SJCRH30 (cell line): ENCODE results near the gene PCK2. TPM values are rescaled to one million over a fixed set of nuclear protein-coding genes. Genes with fewer than 3 reads are reported as not detected.

ENCODE experiments used
- DNase-seq, 2 experiments: peaks; one replicate each; pipeline ENCODE4 v3.0.0-alpha.2; 2015 to 2020
- H3K27ac ChIP-seq: fragments of 250-450 bp; sonication (Bioruptor Pico); 2 replicates; pipeline ENCODE4 v1.5.1; 2020; ENCODE audit warnings: mild to moderate bottlenecking, moderate library complexity
- H3K27me3 ChIP-seq: fragments of 250-450 bp; sonication (Bioruptor Pico); 2 replicates; pipeline ENCODE4 v1.5.1; 2020; ENCODE audit warnings: mild to moderate bottlenecking, moderate library complexity
- H3K36me3 ChIP-seq: fragments of 250-450 bp; sonication (Bioruptor Pico); 2 replicates; pipeline ENCODE4 v1.5.1; 2020; ENCODE audit warnings: mild to moderate bottlenecking, moderate library complexity
- H3K4me1 ChIP-seq: fragments of 250-450 bp; sonication (Bioruptor Pico); 2 replicates; pipeline ENCODE4 v1.5.1; 2020; ENCODE audit warnings: mild to moderate bottlenecking, moderate library complexity
- H3K4me3 ChIP-seq: fragments of 250-450 bp; sonication (Bioruptor Pico); 2 replicates; pipeline ENCODE4 v1.5.1; 2020; ENCODE audit warnings: mild to moderate bottlenecking, moderate library complexity
- H3K9me3 ChIP-seq: fragments of 250-450 bp; sonication (Bioruptor Pico); replicated peaks from 2 replicates; pipeline ENCODE4 v1.5.1; 2020; ENCODE audit warnings: mild to moderate bottlenecking, moderate library complexity
- total RNA-seq: library from RNA; depleted of rRNA; stranded (reverse); fragments of >200 nt; shearing (Covaris generic); gene quantifications from 2 replicates; pipeline ENCODE4 v1.2.3, GENCODE V29; 2014

PCK2 gene
- total RNA-seq, 1 experiment from 2014 or later, result 16.2 TPM

DNA sequence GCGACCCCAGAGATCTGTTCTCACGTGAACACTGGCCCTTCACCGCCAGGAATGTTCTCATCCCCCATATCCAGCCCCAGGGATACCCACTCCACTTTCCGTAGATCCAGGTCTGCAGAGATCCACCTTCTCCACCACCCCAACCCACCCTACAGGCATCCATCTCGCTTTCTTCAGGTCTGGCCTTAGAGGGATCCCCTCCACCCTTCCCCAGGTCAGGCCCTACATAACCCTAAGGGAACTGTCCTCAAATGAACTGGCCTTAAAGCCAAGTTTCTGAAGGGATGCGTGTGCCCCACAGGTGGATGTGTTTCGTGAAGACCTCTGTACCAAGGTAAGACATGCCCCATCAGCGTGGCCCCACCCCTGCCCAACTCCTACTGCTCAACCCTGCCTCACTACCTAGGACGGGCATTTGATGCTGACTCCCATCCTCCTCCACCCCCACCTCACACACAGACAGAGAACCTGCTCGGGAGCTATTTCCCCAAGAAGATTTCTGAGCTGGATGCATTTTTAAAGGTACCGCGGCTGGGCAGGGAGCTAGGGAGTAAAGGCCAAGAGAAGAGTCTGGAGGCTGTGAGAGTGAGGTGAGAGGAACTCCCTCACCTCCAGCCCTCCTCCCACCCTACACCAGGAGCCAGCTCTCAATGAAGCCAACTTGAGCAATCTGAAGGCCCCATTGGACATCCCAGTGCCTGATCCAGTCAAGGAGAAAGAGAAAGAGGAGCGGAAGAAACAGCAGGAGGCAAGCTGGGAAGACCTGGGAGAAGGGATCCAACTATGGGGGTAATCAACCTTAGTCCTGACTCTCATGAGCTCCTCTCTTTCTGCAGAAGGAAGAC is 42.8 kb downstream of the PCK2 start:
- Histone ChIP-seq H3K4me3 (peak overlapping the region; percentile 83), H3K4me1 (peaks cover 19% of the 10 kb centered on the region; the same call in 1 of the 2 replicates), H3K27me3 (no peaks in the 10 kb centered on the region), H3K27ac (peak overlapping the region; percentile 52; the same call in 1 of the 2 replicates), H3K36me3 (peaks cover 37% of the 10 kb centered on the region), H3K9me3 (no peaks in the 10 kb centered on the region)
- DNase-seq, result peak in 1 of 2 experiments; percentile 38

DNA sequence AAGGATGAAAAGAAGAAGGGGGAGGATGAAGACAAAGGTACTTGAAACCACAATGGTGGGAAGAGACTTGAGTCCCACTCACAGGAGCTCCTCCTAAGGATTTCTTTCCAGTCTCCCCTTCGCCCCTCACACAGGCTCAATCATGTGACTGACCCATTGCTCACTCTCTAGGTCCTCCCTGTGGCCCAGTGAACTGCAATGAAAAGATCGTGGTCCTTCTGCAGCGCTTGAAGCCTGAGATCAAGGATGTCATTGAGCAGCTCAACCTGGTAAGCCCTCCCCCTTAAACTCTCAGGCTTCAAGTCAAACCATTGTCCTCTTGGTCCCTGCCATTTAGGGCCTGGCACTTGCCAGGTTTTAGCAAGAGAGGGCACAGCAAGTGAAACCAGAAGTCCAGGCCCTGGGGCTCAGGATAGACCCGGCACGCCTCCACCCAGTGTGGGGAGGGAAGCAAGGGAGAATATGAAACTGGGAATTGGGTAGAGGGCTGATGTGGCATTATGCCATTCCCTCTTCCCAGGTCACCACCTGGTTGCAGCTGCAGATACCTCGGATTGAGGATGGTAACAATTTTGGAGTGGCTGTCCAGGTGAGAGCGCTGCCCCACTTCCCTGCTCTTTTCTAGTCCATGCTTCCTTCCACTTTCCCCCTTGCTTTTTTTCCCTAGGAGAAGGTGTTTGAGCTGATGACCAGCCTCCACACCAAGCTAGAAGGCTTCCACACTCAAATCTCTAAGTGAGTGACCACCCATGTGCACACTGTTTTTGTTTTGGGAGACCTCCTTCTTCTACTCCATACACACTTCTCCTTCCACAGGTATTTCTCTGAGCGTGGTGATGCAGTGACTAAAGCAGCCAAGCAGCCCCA is 43.7 kb downstream of the PCK2 start:
- no peaks in the 10 kb centered on the region for H3K9me3 ChIP-seq
- H3K27ac ChIP-seq, result no peak overlapping the region
- H3K36me3 ChIP-seq, result peaks cover 35% of the 10 kb centered on the region
- H3K27me3 ChIP-seq, result no peaks in the 10 kb centered on the region
- H3K4me1 ChIP-seq, result peaks cover 19% of the 10 kb centered on the region; the same call in 1 of the 2 replicates
- H3K4me3 ChIP-seq, result no peak overlapping the region
- DNase-seq, result no peak

- H3K27me3 ChIP-seq, result no peaks in the 10 kb centered on the region
- H3K36me3 ChIP-seq, result peaks cover 32% of the 10 kb centered on the region
Observed at GRCh38 chr14:24138396-24139271, 44.5 kb downstream of the PCK2 start.

GRCh38 chr14:24139272-24139934 is 45.3 kb downstream of the PCK2 start:
- peak in 1 of 2 experiments; percentile 31 for DNase-seq
- H3K9me3 ChIP-seq, result no peaks in the 10 kb centered on the region
- peaks cover 15% of the 10 kb centered on the region; the same call in 1 of the 2 replicates for H3K4me1 ChIP-seq
- no peak overlapping the region; the same call in 1 of the 2 replicates for H3K27ac ChIP-seq
- no peaks in the 10 kb centered on the region for H3K27me3 ChIP-seq
- peaks cover 30% of the 10 kb centered on the region for H3K36me3 ChIP-seq
- H3K4me3 ChIP-seq, result peak overlapping the region; percentile 84

More at GRCh38 chr14:24138396-24139271, 44.5 kb downstream of the PCK2 start:
- H3K4me3 ChIP-seq, result no peak overlapping the region
- H3K27ac ChIP-seq, result no peak overlapping the region
- DNase-seq, result no peak
- peaks cover 15% of the 10 kb centered on the region; the same call in 1 of the 2 replicates for H3K4me1 ChIP-seq
- H3K9me3 ChIP-seq, result no peaks in the 10 kb centered on the region

DNA sequence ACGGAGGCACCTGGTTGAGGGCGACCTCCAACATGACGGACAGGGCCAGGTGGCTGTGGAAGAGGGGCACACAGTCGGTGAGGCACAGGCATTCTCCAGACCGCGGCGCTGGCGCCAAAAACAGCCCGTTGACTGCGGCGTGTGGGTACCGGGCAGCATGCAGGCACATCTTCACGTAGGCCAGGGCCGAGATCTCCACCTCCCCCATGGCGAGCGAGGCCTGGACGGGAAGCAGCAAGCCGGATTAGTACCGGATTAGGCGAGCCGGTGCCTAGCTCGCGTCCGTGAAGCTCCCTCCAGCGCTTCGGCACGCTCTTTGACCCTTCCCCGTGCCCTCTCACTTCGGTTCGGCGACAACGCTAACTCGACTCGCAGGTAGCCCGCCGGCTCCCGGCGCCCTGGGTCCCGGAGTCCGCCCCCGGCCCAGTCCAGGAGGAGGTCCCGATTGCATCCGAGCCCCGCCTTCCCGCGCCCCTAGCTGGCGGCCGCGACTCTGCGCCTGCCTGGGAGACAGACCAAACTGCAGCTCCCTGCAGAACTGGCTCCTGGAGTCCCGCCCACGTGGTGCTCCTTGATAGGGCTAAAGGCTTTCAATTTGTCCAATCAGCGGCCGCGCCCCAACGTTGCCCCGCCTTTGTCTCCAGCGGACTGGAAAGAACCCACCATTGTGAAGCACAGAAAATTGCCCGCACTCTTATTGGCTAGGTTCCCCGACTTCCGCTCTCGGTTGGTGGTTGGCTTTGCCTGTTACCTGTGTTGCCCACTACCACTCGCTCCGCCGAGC is 47.2 kb downstream of the PCK2 start, which contains the start of gene EMC9:
Gene EMC9, minus strand, starts transcription at position 495 of the 784 bp plus-strand sequence. Its CDS starts 287 bp downstream, at position 208.
- DNase-seq, result peak; percentile 100
- H3K9me3 ChIP-seq, result no peaks in the 10 kb centered on the region
- peak within 1 kb of the TSS; percentile 84 for H3K4me3 ChIP-seq
- H3K27ac ChIP-seq, result peak within 1 kb of the TSS; percentile 99
- H3K36me3 ChIP-seq, result peaks cover 29% of the 10 kb centered on the region
- peaks cover 8% of the 10 kb centered on the region; the same call in 1 of the 2 replicates for H3K4me1 ChIP-seq
- no peaks in the 10 kb centered on the region for H3K27me3 ChIP-seq

DNA sequence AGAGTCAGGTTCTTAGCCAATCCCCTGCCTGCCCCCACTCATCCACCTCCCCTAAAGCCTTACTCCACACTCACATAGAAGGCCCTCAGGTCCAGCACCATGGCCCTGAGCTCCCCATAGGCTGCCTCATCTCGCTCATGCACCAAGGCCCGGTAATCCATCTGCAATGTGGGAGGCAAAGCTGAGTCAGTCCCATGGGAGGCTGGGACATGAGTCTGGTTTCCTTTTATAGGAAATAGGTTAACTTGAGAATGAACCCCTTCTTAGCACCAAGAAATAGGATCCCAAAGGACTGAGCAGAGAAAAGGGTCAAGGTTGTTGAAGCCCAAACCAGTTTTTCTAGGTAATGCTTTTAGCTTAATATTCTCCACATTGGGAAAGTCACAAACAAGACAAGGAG is 49.4 kb downstream of the PCK2 start:
- Histone ChIP-seq H3K4me3 (no peak overlapping the region), H3K27me3 (no peaks in the 10 kb centered on the region), H3K4me1 (peaks cover 11% of the 10 kb centered on the region), H3K27ac (no peak overlapping the region), H3K36me3 (peaks cover 15% of the 10 kb centered on the region), H3K9me3 (no peaks in the 10 kb centered on the region)
- no peak for DNase-seq

DNA sequence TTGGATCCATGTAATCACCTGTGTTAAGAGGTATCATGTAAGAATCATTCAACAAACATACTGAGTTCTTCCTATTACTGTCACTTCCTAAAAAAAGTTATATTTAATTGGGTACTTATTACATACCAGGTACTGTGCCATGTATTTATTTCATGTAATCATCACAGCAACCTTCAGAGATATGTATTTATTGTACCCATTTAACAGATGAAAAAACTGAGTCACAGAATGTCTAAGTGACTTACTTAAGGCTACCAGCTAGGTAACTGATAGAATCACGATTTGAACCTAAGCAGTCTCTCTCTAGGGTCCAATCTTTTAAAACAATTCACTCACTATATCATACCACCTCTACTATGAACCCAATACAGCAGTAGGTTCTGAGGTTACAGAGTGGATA is 50.3 kb downstream of the PCK2 start:
- no peak for DNase-seq
- Histone ChIP-seq H3K36me3 (peaks cover 7% of the 10 kb centered on the region), H3K4me1 (peaks cover 6% of the 10 kb centered on the region), H3K27me3 (no peaks in the 10 kb centered on the region), H3K9me3 (no peaks in the 10 kb centered on the region), H3K4me3 (no peak overlapping the region), H3K27ac (no peak overlapping the region)

GRCh38 chr14:24145219-24145618 is 51.1 kb downstream of the PCK2 start:
- Histone ChIP-seq H3K36me3 (peaks cover 9% of the 10 kb centered on the region), H3K4me1 (peaks cover 3% of the 10 kb centered on the region; the same call in 1 of the 2 replicates), H3K9me3 (no peaks in the 10 kb centered on the region), H3K4me3 (no peak overlapping the region), H3K27ac (no peak overlapping the region), H3K27me3 (no peaks in the 10 kb centered on the region)
- DNase-seq, result no peak

DNA sequence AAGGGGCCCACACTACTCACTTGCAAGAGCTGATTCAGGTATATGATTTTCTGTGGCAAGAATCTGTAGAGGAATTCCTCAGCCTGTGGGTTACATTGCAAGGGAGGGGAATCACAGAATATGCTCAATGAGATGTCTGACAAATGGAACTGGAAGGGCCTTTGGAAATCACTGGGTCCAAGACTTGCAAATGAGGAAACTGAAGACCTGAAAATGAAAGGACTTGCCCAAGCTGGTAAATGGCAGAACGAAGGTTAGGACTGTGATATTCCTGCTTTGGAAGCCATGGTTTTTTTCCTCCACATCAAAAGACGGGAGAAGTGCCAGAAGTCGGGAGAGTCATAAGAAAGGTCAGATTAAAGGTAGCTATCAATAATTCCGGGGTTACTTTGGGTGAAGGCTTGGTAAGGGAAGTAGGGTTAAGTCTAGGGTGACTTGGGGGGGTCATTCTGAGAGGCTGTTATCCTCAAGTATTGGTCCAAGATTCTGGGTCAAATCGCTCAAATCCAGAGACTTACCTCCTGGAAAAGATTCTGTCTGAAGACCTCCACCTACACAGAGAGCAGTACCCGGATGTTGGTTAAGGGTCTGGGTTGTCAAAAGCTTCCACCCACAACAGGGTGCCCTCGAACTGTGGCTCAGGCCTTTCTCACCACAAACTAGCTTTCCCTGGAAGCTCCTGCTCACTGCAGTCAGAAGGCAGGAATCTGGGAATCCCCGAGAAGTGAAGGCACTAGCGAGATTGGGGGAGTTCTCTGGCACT is 51.8 kb downstream of the PCK2 start:
- H3K4me1 ChIP-seq, result peaks cover 3% of the 10 kb centered on the region; the same call in 1 of the 2 replicates
- no peak for DNase-seq
- H3K27me3 ChIP-seq, result no peaks in the 10 kb centered on the region
- peak overlapping the region; percentile 56 for H3K27ac ChIP-seq
- H3K9me3 ChIP-seq, result no peaks in the 10 kb centered on the region
- H3K4me3 ChIP-seq, result peak overlapping the region; percentile 87
- peaks cover 16% of the 10 kb centered on the region for H3K36me3 ChIP-seq

- DNase-seq, result peak; percentile 99
- Histone ChIP-seq H3K36me3 (peaks cover 20% of the 10 kb centered on the region), H3K9me3 (no peaks in the 10 kb centered on the region), H3K27me3 (no peaks in the 10 kb centered on the region), H3K27ac (peak within 1 kb of the TSS; percentile 62), H3K4me3 (peak within 1 kb of the TSS; percentile 87), H3K4me1 (peaks cover 3% of the 10 kb centered on the region; the same call in 1 of the 2 replicates)
Observed at GRCh38 chr14:24146453-24146977, 52.4 kb downstream of the PCK2 start, which contains the start of gene PSME2. Gene PSME2, minus strand, starts transcription at chr14:24146610. Its CDS starts 29 bp downstream, at chr14:24146581.

DNA sequence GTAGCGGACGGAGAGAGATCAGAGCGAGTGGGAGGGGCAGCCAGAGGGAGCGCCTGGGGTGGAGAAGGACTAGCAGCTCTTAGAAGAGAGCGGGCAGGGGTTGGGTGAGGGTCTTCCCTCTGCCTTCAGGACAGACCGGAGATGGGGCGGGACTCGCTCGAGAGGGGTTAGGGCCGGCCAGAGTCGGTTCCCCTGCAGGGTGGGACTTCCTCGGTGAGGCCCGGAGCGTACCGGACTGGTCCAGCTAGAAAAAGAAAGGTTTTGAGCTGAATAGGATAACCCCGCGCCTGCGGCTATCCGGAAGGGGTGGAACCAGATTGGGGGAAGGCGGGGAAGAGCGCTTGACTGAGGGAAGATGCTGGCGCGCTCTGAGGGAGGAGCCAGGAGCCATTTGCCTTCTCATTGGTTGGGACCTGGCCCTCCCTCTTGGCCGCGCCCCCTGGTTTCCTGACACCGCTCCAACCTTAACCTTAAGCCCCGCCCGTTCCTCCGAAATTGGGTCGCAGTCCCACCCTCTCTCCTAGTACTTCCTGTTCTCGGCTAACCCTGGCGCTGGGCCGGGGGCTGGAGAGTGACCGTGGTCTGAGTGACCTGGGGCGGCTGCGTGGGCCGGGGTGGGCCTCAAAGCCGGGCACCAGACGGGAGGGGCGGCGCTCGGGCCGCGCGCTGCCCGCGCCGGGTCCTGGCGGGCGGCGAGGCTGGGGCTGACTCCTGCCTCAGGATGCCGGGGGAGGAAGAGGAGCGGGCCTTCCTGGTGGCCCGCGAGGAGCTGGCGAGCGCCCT is 53.1 kb downstream of the PCK2 start, which contains the start of gene RNF31:
Gene RNF31, plus strand, starts transcription at position 521 of the 783 bp plus-strand sequence. Its CDS starts 201 bp downstream, at position 722.
- Histone ChIP-seq H3K36me3 (peaks cover 27% of the 10 kb centered on the region), H3K27ac (peak within 1 kb of the TSS; percentile 62), H3K4me1 (peaks cover 3% of the 10 kb centered on the region; the same call in 1 of the 2 replicates), H3K4me3 (peak within 1 kb of the TSS; percentile 87), H3K9me3 (no peaks in the 10 kb centered on the region), H3K27me3 (no peaks in the 10 kb centered on the region)
- peak; percentile 98 to 99 for DNase-seq
